B cell (primary cell): Measurements from ENCODE around the gene SPPL3. TPM values are rescaled to one million over a fixed set of nuclear protein-coding genes. Genes with fewer than 3 reads are reported as not detected.

Experiments
- ATAC-seq: fragments of 200-7000 bp; cut with Tn5 transposase; one replicate; pipeline ENCODE4 v1.10.0; 2021; ENCODE audit warnings: low read depth, mild to moderate bottlenecking, moderate number of reproducible peaks, moderate library complexity
- CTCF ChIA-PET: fragments of 350-600 bp; sonication (Branson Sonifier 250); formaldehyde crosslinking; loops from one replicate; lab custom pipeline; 2021; ENCODE audit warnings: antibody characterized with exemption, inconsistent platforms; lab: Charles Lee
- POLR2A ChIA-PET: fragments of 350-600 bp; sonication (Branson Sonifier 250); formaldehyde crosslinking; loops from one replicate; lab custom pipeline; 2021; ENCODE audit warnings: antibody characterized with exemption; lab: Charles Lee
- DNase-seq: peaks from one replicate; pipeline ENCODE4 v3.0.0; 2013
- H2AFZ ChIP-seq: 2 replicates; pipeline ENCODE4 v1.6.1; 2012; ENCODE audit warnings: mild to moderate bottlenecking, low read depth, low read length; ENCODE audit not compliant: insufficient read depth, poor library complexity, severe bottlenecking
- H3K27ac ChIP-seq, 2 donors: 1 replicate in 1 of 2; 2 replicates in 1 of 2; pipeline ENCODE4 v1.5.1; 2012 to 2013; ENCODE audit warnings: low read length in 2 of 2, mild to moderate bottlenecking in 2 of 2, moderate library complexity in 1 of 2
- H3K27me3 ChIP-seq, 4 experiments: fragments of 200-600 bp in 1 of 4; sonication (generic) in 1 of 4; replicated peaks in 1 of 4; 1 replicate in 2 of 4; 2 replicates in 2 of 4; pipeline versions ENCODE4 v1.6.1 to v1.7.0; 2013 to 2016; ENCODE audit warnings: low read length in 3 of 4, mild to moderate bottlenecking in 2 of 4, mixed read lengths in 1 of 4, moderate library complexity in 1 of 4; ENCODE audit not compliant: insufficient read depth in 4 of 4, control insufficient read depth in 3 of 4; ENCODE audit errors: control extremely low read depth in 1 of 4
- H3K36me3 ChIP-seq, 2 experiments: replicated peaks in 1 of 2; 1 replicate in 1 of 2; 2 replicates in 1 of 2; pipeline versions ENCODE4 v1.6.1 to v1.7.1; 2013; ENCODE audit warnings: low read length in 1 of 2; ENCODE audit not compliant: insufficient read depth in 2 of 2, control insufficient read depth in 1 of 2; ENCODE audit errors: control extremely low read depth in 1 of 2, extremely low read depth in 1 of 2
- H3K4me1 ChIP-seq, 2 donors: fragments of 200-600 bp in 1 of 2; sonication (generic) in 1 of 2; 1 replicate in 1 of 2; 2 replicates in 1 of 2; pipeline versions ENCODE4 v1.5.1 to v1.6.1; 2013 to 2017; ENCODE audit warnings: low read length in 2 of 2; ENCODE audit not compliant: control insufficient read depth in 2 of 2, insufficient read depth in 2 of 2
- H3K4me2 ChIP-seq: replicated peaks from 2 replicates; pipeline ENCODE3; 2012; ENCODE audit warnings: mild to moderate bottlenecking, low read depth, low read length; ENCODE audit not compliant: poor library complexity, severe bottlenecking
- H3K4me3 ChIP-seq, 5 experiments: fragments of 200-600 bp in 1 of 5; sonication (generic) in 1 of 5; 1 replicate in 3 of 5; 2 replicates in 2 of 5; pipeline versions ENCODE4 v1.5.1 to v1.7.0; 2011 to 2016; ENCODE audit warnings: low read length in 4 of 5, mild to moderate bottlenecking in 4 of 5, low read depth in 2 of 5, control low read depth in 1 of 5, moderate library complexity in 1 of 5; ENCODE audit not compliant: insufficient read depth in 1 of 5; ENCODE audit errors: control extremely low read depth in 1 of 5, extremely low read depth in 1 of 5
- H3K79me2 ChIP-seq: fragments of 200-600 bp; sonication (generic); one replicate; pipeline ENCODE4 v1.6.0; 2016; ENCODE audit warnings: low read length; ENCODE audit not compliant: control insufficient read depth, insufficient read depth
- H3K9ac ChIP-seq: fragments of 200-600 bp; sonication (generic); 2 replicates; pipeline ENCODE4 v1.6.1; 2017; ENCODE audit warnings: mild to moderate bottlenecking, low read length, moderate library complexity
- H3K9me3 ChIP-seq, 3 donors: one replicate each; pipeline versions ENCODE4 v1.6.1 to v1.7.1; 2013; ENCODE audit warnings: low read length in 2 of 3; ENCODE audit not compliant: control insufficient read depth in 2 of 3, insufficient read depth in 1 of 3; ENCODE audit errors: control extremely low read depth in 1 of 3
- H4K20me1 ChIP-seq: 2 replicates; pipeline ENCODE4 v1.6.0; 2012; ENCODE audit warnings: mild to moderate bottlenecking, low read length; ENCODE audit not compliant: insufficient read depth, control insufficient read depth, poor library complexity, severe bottlenecking
- H3K27ac Mint-ChIP-seq: one replicate; pipeline ENCODE4 v1.8.0; 2021; ENCODE audit warnings: mixed read lengths
- H3K27me3 Mint-ChIP-seq: one replicate; pipeline ENCODE4 v1.8.0; 2021; ENCODE audit warnings: mixed read lengths
- H3K4me1 Mint-ChIP-seq: one replicate; pipeline ENCODE4 v1.8.0; 2021; ENCODE audit warnings: mixed read lengths
- H3K4me3 Mint-ChIP-seq: one replicate; pipeline ENCODE4 v1.8.0; 2021; ENCODE audit warnings: mixed read lengths
- H3K9me3 Mint-ChIP-seq: one replicate; pipeline ENCODE4 v1.8.0; 2022; ENCODE audit warnings: mixed read lengths; ENCODE audit not compliant: insufficient read depth
- CTCF ChIP-seq: fragments of 200-600 bp; IDR thresholded peaks from one replicate; pipeline ENCODE4 v1.8.0; 2022; ENCODE audit warnings: antibody characterized with exemption, mild to moderate bottlenecking
- EZH2 ChIP-seq: IDR thresholded peaks from 2 replicates; pipeline ENCODE4 v1.6.1; 2012; ENCODE audit warnings: borderline replicate concordance, low read depth, mild to moderate bottlenecking, moderate library complexity, low read length; ENCODE audit not compliant: insufficient read depth, poor library complexity, severe bottlenecking
- WGBS: methylation state at CpG from one replicate; pipeline ENCODE4 v1.1.5; 2013; ENCODE audit warnings: missing lambda C conversion rate; ENCODE audit not compliant: insufficient coverage; 5-methylcytosine and 5-hydroxymethylcytosine counted together
- intact Hi-C: fragments of 100-400 bp; cut with micrococcal nuclease; formaldehyde crosslinking; loops from one replicate; pipeline ENCODE4 v1.10.0; 2022
- polyA plus RNA-seq: library from polyadenylated mRNA; depleted of rRNA; stranded (reverse); fragments of >200 nt; gene quantifications from 2 replicates; pipeline ENCODE4 v1.2.3, GENCODE V29; 2012
- total RNA-seq, 2 donors: library from RNA; stranded (reverse); fragments of 120-200 nt in 1 of 2; gene quantifications; 1 replicate in 1 of 2; 2 replicates in 1 of 2; pipeline versions ENCODE4 v1.2.3 to v1.2.4, GENCODE V29; 2013 to 2022

Gene SPPL3
- total and polyA plus RNA-seq, 2 donors (not counting 1 experiment from before 2014, with no cell fraction given): 12.3 to 43.6 TPM

- no peaks in the 10 kb centered on the region for H3K9me3 Mint-ChIP-seq
- ATAC-seq (no peak), DNase-seq (no peak)
- H3K27ac ChIP-seq: no peak overlapping the region
- no peaks in the 10 kb centered on the region for H3K27me3 ChIP-seq
- H3K4me3 Mint-ChIP-seq: no peak overlapping the region
- ChIA-PET CTCF (no interaction called here), POLR2A (no interaction called here)
- no peaks in the 10 kb centered on the region for H3K27me3 Mint-ChIP-seq
- 90% methylated on average over 3 of the region's 5 CpGs for WGBS
- no peak overlapping the region for H3K27ac Mint-ChIP-seq
- H3K4me2 ChIP-seq: no peak overlapping the region
- peaks cover 0 to 2% (median 0%) of the 10 kb centered on the region in 3 donors for H3K9me3 ChIP-seq
- H4K20me1 ChIP-seq: peaks cover 47% of the 10 kb centered on the region
- peaks cover 0 to 5% of the 10 kb centered on the region in 2 donors for H3K4me1 ChIP-seq
- H3K9ac ChIP-seq: no peak overlapping the region
- TF ChIP-seq CTCF: no peak
- TF ChIP-seq EZH2: no peak
- peaks cover 47% of the 10 kb centered on the region for H3K4me1 Mint-ChIP-seq
- H2AFZ ChIP-seq: no peak overlapping the region
- intact Hi-C loops: no loop called here
- H3K4me3 ChIP-seq: no peak overlapping the region
- H3K79me2 ChIP-seq: peaks cover 99% of the 10 kb centered on the region
- peaks cover 0 to 5% of the 10 kb centered on the region in 2 experiments for H3K36me3 ChIP-seq
These were observed 29.5 kb downstream of the SPPL3 start for GRCh38 chr12:120874547-120875245.

- H3K27ac Mint-ChIP-seq: no peak overlapping the region
- Histone ChIP-seq H3K27me3 (no peaks in the 10 kb centered on the region), H3K4me1 (peaks cover 0 to 5% of the 10 kb centered on the region in 2 donors), H3K4me3 (no peak overlapping the region), H4K20me1 (peaks cover 44% of the 10 kb centered on the region), H2AFZ (no peak overlapping the region), H3K27ac (no peak overlapping the region), H3K36me3 (peaks cover 0 to 5% of the 10 kb centered on the region in 2 experiments), H3K79me2 (peaks cover 100% of the 10 kb centered on the region), H3K4me2 (no peak overlapping the region), H3K9me3 (peaks cover 0 to 2% (median 0%) of the 10 kb centered on the region in 3 donors), H3K9ac (peak overlapping the region; percentile 5)
- TF ChIP-seq EZH2 (no peak), CTCF (no peak)
- H3K4me1 Mint-ChIP-seq: peaks cover 41% of the 10 kb centered on the region
- ChIA-PET POLR2A (no interaction called here), CTCF (no interaction called here)
- ATAC-seq: no peak
- WGBS: 60% methylated on average over 1 of the region's 4 CpGs
- H3K9me3 Mint-ChIP-seq: no peaks in the 10 kb centered on the region
- intact Hi-C loops: no loop called here
- no peak overlapping the region for H3K4me3 Mint-ChIP-seq
- no peaks in the 10 kb centered on the region for H3K27me3 Mint-ChIP-seq
- DNase-seq: no peak
These were observed 30.9 kb downstream of the SPPL3 start for GRCh38 chr12:120873226-120873625.
